A549 (cell line): ENCODE data around the gene FAM131B.

ENCODE experiments used
- CEBPB ChIP-seq, 2 experiments: fragments of >200 bp in 1 of 2; sonication (Bioruptor Twin) in 1 of 2; formaldehyde crosslinking in 1 of 2; IDR thresholded peaks; 2 replicates each; pipeline ENCODE4 v1.6.1; 2012 to 2016
- EP300 ChIP-seq, 2 experiments: fragments of >200 bp; sonication (Bioruptor Twin); formaldehyde crosslinking; IDR thresholded peaks; 2 replicates in 1 of 2; 3 replicates in 1 of 2; pipeline ENCODE4 v1.6.1; 2016 to 2017
- FOSB ChIP-seq: fragments of 250-450 bp; sonication (Bioruptor Pico); IDR thresholded peaks from 2 replicates; pipeline ENCODE4 v1.5.0; 2020; ENCODE audit warnings: mild to moderate bottlenecking, moderate library complexity
- KDM1A ChIP-seq: fragments of 200-600 bp; sonication (generic); IDR thresholded peaks from 2 replicates; pipeline ENCODE4 v1.6.1; 2016; ENCODE audit warnings: low read depth, mild to moderate bottlenecking
- MAZ ChIP-seq: fragments of 150-350 bp; IDR thresholded peaks from 2 replicates; pipeline ENCODE4 v1.6.1; 2014; ENCODE audit warnings: antibody characterized with exemption, low read depth, low read length, borderline replicate concordance
- MYC ChIP-seq: IDR thresholded peaks from 2 replicates; pipeline ENCODE4 v1.6.1; 2012; ENCODE audit warnings: mild to moderate bottlenecking, inconsistent platforms, low read length, improper control_type of control experiment, borderline replicate concordance
- PHF8 ChIP-seq: fragments of 200-600 bp; sonication (generic); IDR thresholded peaks from 2 replicates; pipeline ENCODE4 v1.6.1; 2016; ENCODE audit warnings: low read depth, mild to moderate bottlenecking, antibody characterized with exemption, moderate library complexity, borderline replicate concordance
- POLR2A ChIP-seq: IDR thresholded peaks from 2 replicates; pipeline ENCODE4 v1.6.1; 2012; ENCODE audit warnings: mild to moderate bottlenecking, low read length
- TF ChIP-seq, protein P1 (sequence below): fragments of >200 bp; sonication (Bioruptor Twin); formaldehyde crosslinking; IDR thresholded peaks from 3 replicates; pipeline ENCODE4 v1.5.1; 2016
- TF ChIP-seq, protein P2 (sequence below): fragments of >200 bp; sonication (Bioruptor Twin); formaldehyde crosslinking; IDR thresholded peaks from 3 replicates; pipeline ENCODE4 v1.6.1; 2016
- TF ChIP-seq, protein P3 (sequence below): fragments of 200-600 bp; sonication (generic); IDR thresholded peaks from 2 replicates; pipeline ENCODE4 v1.6.1; 2016; ENCODE audit warnings: antibody characterized with exemption, mild to moderate bottlenecking, moderate library complexity
- TF ChIP-seq, protein P4 (sequence below): fragments of 450-650 bp; IDR thresholded peaks from 2 replicates; pipeline ENCODE4 v1.6.1; 2014; ENCODE audit warnings: antibody characterized with exemption

DNA sequence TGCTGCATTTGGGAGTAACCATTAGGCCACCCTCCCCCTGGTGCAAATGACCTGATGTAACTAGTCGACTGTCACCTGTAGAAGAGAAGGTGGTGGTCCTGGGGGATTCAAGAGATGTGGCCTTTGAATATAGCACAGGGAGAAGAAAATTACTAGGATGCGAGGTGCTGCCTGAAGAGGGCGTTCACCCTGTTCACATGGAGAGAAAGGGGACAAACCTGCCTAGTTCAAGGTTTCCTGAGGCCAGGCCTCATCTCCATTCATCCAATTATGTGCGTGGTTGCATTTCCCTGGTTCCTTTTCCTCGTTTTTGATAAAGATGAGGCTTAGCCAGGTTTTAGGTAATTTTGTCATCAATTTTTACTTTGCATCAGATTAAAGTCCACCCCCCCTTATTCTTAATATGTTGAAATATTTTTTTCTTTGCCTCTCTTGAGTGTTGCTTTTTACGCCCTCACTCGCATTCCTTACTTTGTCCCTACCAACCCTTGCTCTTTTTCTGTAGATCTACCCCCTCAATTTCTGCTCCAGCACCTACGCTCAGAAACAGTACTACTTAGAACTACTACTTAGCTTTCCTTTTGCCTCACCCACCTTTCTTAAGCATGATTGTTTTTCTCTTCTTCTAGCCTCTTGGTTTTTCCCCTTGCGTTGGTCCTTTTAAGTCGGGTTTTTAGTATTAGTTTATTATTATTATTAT lies 32.9 kb downstream of the FAM131B start:
- no peak for TF ChIP-seq FOSB (CRISPR knock-in tag)
- TF ChIP-seq, protein P1, sequence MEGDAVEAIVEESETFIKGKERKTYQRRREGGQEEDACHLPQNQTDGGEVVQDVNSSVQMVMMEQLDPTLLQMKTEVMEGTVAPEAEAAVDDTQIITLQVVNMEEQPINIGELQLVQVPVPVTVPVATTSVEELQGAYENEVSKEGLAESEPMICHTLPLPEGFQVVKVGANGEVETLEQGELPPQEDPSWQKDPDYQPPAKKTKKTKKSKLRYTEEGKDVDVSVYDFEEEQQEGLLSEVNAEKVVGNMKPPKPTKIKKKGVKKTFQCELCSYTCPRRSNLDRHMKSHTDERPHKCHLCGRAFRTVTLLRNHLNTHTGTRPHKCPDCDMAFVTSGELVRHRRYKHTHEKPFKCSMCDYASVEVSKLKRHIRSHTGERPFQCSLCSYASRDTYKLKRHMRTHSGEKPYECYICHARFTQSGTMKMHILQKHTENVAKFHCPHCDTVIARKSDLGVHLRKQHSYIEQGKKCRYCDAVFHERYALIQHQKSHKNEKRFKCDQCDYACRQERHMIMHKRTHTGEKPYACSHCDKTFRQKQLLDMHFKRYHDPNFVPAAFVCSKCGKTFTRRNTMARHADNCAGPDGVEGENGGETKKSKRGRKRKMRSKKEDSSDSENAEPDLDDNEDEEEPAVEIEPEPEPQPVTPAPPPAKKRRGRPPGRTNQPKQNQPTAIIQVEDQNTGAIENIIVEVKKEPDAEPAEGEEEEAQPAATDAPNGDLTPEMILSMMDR = no peak
- TF ChIP-seq KDM1A = no peak
- TF ChIP-seq, protein P2, sequence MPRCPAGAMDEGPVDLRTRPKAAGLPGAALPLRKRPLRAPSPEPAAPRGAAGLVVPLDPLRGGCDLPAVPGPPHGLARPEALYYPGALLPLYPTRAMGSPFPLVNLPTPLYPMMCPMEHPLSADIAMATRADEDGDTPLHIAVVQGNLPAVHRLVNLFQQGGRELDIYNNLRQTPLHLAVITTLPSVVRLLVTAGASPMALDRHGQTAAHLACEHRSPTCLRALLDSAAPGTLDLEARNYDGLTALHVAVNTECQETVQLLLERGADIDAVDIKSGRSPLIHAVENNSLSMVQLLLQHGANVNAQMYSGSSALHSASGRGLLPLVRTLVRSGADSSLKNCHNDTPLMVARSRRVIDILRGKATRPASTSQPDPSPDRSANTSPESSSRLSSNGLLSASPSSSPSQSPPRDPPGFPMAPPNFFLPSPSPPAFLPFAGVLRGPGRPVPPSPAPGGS = no peak
- TF ChIP-seq PHF8 = no peak
- no peak for TF ChIP-seq MYC
- no peak for TF ChIP-seq POLR2A
- no peak for TF ChIP-seq EP300 (IDR thresholded peaks at IDR 0.05)
- TF ChIP-seq, protein P3, sequence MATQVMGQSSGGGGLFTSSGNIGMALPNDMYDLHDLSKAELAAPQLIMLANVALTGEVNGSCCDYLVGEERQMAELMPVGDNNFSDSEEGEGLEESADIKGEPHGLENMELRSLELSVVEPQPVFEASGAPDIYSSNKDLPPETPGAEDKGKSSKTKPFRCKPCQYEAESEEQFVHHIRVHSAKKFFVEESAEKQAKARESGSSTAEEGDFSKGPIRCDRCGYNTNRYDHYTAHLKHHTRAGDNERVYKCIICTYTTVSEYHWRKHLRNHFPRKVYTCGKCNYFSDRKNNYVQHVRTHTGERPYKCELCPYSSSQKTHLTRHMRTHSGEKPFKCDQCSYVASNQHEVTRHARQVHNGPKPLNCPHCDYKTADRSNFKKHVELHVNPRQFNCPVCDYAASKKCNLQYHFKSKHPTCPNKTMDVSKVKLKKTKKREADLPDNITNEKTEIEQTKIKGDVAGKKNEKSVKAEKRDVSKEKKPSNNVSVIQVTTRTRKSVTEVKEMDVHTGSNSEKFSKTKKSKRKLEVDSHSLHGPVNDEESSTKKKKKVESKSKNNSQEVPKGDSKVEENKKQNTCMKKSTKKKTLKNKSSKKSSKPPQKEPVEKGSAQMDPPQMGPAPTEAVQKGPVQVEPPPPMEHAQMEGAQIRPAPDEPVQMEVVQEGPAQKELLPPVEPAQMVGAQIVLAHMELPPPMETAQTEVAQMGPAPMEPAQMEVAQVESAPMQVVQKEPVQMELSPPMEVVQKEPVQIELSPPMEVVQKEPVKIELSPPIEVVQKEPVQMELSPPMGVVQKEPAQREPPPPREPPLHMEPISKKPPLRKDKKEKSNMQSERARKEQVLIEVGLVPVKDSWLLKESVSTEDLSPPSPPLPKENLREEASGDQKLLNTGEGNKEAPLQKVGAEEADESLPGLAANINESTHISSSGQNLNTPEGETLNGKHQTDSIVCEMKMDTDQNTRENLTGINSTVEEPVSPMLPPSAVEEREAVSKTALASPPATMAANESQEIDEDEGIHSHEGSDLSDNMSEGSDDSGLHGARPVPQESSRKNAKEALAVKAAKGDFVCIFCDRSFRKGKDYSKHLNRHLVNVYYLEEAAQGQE = no peak
- TF ChIP-seq, protein P4, sequence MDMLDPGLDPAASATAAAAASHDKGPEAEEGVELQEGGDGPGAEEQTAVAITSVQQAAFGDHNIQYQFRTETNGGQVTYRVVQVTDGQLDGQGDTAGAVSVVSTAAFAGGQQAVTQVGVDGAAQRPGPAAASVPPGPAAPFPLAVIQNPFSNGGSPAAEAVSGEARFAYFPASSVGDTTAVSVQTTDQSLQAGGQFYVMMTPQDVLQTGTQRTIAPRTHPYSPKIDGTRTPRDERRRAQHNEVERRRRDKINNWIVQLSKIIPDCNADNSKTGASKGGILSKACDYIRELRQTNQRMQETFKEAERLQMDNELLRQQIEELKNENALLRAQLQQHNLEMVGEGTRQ = no peak
- no peak for TF ChIP-seq MAZ
- no peak for TF ChIP-seq CEBPB (IDR thresholded peaks at IDR 0.05)
